ENCODE measurements around the gene KLHDC7B.

GRCh38 chr22:50548921-50549790 is 3.5 kb downstream of the KLHDC7B start:
- no peak for TF ChIP-seq CTCF (IDR thresholded peaks at IDR 0.05)
- TF ChIP-seq ZFX (IDR thresholded peaks at IDR 0.05; ENCODE audit: borderline replicate concordance): no peak
